NCI-H2196 (cell line): ENCODE results near the gene GPNMB.
"Not testable (repeated sequence)": the region's sequence is repeated elsewhere in the genome, so short reads cannot be mapped to it uniquely, and the experiment has no call there.

Source experiments
- DNase-seq: peaks from one replicate; lab custom pipeline; 2025; ENCODE audit not compliant: unreplicated experiment; lab: John Stamatoyannopoulos, UW

GPNMB gene

DNA sequence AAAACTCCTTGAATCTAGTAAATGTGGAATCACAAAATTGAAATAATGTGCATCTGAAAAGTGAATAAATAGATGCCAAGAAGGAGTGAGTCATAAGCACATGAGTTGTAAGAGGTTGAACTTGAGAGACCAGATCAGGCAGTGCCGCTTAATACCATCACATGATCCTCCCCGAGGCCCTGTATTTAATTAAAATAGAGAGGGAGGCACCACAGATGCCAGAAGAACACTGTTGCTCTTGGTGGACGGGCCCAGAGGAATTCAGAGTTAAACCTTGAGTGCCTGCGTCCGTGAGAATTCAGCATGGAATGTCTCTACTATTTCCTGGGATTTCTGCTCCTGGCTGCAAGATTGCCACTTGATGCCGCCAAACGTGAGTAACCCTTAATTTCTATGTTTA is at the start of gene GPNMB:
Gene GPNMB (plus strand): TSS at position 221 of the 400 bp plus-strand sequence. CDS start 83 bp downstream, at position 304.
- no peak for DNase-seq

DNA sequence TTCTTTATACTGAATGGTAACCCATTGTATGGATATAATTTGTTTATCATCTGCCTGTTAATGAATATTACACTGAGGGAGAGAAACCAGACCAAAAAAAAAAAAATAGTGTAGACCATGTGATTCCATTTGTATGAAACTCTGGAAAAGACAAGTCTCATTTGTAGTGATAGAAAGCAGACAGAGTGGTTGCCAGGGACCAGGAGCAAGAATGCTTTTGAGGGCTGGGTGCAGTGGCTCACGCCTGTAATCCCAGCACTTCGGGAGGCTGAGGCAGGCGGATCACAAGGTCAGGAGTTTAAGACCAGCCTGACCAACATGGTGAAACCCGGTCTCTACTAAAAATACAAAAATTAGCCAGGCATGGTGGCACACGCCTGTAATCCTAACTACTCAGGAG is 48.8 kb upstream of the GPNMB start:
- not testable (repeated sequence) for DNase-seq

DNA sequence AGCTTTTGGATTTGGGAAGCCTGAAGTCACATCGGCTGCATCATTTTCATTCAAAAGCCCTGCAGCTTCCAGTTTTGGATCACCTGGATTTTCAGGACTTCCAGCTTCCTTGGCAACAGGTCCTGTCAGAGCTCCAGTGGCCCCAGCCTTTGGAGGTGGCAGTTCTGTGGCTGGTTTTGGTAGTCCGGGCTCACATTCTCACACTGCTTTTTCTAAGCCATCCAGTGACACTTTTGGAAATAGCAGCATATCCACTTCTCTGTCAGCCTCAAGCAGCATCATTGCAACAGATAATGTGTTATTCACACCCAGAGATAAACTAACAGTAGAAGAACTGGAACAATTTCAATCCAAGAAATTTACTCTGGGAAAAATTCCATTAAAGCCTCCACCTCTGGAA is 46.2 kb upstream of the GPNMB start:
- no peak for DNase-seq

DNA sequence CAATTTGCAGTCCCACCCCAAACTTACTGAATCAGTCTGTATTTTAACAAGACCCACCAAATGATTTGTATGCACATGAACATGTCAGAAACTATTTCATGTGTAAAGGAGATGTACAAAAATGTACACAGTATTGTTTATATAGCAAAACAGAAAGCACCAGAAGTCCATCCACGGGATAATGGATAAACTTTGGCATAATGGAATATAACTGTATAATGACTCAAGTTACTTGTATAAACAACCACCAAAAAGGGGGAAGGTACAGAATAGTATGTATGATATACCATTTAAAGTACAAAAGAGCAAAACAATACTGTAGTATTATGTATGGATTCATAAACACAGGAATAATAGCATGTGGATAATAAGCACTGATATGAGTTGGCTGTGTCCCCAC is 42.3 kb upstream of the GPNMB start:
- no peak for DNase-seq

DNA sequence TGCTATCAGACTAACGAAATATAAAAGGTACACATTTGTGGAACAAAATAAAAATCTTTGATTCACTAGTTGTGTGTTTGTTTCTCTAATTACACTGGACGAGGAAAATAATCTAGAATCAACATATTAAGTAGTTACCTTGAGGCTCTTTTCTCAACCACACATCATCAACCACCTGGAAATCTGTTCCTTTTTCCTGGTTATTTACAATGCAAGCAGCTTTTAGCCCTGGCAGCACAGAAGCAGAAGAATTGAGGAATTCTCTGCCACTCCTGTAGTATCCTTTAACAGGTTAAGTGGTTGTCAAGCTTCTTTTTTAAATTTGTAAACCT is 41.0 kb upstream of the GPNMB start:
- DNase-seq: no peak

DNA sequence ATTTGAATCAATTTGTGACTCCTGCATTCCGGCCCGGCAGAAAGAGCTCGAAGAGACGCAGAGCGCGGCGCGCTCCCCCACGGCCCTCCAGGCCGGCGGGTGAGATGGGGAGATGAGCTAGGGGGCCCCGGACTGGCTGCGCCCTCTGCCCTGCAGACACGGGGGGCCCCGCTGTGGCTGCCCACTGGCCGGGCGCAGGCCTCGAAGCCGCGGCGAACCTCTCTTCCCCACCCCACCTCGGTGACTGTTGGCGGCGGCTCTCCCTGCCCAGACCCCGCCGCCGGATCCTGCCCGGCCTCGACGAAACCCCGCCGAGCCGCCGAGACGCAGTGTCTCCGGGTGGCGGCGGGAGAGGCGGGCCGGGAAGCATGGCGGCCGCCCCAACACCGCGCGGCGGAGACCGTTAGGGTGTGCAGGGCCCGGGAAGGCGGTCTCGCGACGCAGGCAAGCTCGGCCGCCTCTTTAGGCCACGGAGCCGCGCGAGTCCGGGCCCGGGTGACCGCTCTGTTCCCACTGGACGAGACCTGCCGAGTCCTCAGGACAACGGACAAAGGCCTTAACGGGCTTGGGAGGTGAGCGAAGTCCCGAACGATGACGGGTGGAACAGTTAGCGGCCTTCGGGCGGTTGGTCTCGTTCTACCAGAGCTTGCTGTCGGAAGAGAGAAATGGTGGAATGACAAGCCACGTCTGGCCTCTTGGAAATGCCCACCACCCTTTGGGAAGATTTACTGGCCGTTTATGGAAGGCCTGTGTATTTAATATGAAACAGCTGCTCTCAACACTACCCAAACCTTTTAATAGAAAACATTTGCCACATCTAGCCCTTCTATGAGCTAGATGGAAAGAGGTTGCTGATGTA is 40.4 kb upstream of the GPNMB start:
- no peak for DNase-seq

DNA sequence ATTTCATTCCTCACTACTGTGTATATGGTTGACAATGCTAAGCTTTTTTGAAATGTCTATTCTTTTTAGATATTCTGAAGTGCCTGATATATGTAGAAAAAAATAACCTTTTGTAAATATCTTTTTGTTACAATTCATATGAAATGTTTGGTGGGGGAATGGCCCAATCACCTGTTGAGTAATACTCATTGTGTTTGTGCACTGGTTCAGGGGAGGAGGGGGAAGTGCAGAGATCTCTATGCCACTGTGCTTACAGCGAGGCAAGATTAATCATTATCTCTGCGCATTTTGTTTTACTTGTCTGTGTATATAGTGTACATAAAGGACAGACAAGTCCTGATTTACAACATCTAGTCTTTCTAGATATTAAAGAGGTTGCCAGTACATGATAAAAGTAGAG is 39.6 kb upstream of the GPNMB start:
- no peak for DNase-seq

DNA sequence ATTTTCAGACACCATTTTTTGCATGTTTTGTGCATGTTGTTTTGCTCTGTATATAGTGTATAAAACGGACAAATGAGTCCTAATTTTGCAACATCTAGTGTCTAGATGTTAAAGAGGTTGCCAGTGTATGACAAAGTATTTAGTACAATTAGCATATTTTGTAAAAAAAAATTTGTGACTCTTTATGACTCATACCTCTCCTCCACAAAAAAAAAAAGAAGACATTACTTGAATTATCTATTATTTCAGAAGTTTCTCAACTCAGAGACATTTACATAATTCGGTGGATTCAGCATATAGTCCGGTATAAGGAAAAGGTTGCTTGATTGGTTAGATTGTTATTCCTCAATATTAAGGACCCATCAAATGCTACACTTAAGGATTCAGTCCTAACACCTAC is 38.7 kb upstream of the GPNMB start:
- DNase-seq: no peak

DNA sequence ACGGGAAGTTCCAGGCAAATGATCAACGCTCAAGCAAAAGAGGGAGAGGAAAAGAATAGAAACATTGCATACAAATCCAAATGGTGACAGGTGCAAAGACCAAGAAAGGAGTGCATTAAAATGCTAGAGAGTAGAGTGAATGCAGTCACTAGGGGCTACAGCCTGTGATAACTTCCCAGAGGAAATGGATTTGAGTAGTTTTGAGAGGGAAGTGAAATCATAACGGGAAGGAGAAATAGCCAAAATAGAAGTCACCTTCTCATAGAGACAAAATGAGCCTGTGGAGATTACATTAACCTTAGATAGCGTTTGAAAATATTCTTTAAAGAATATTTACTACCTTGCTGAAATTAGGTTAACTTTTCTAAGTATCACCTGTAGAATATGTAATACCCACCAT is 38.3 kb upstream of the GPNMB start:
- DNase-seq: no peak

DNA sequence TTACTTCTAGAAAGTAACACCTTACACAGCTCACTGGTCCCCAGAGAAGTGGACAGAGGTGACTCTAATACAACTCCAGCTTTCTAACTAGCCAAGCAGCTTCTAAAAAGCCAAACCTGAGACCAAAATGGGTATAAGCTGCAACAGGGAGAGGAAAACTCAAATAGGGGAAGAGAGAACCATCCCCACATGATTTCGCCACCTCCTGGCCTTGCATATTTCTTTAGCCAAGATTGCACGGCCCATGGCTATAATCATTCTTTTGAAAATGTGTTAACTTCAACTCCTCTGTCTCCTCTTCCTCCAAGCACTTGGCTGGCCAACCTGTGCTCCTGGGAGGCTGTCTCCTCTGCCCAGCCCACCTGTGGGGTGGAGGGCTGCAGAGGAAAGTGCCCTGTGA is 36.1 kb upstream of the GPNMB start:
- DNase-seq: no peak

DNA sequence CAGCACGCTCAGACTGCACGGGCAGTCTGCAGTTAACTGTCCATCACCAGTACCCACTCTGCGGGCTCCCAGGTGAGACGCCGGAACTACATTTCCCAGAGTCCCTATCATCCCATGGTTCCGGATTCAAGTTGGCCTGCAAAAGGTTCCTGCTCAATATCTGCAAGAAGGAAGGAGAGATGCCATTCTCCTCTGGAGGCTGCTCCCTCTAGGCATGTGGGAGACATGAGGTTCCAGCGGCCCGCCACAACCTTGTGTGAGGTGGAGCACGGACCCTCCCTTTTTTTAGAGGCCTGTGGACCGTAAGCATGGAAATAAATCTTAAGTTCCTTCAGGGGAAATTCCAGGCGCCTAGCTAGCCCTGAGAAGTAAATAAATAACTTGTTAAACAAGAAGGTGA is 35.0 kb upstream of the GPNMB start:
- no peak for DNase-seq

DNA sequence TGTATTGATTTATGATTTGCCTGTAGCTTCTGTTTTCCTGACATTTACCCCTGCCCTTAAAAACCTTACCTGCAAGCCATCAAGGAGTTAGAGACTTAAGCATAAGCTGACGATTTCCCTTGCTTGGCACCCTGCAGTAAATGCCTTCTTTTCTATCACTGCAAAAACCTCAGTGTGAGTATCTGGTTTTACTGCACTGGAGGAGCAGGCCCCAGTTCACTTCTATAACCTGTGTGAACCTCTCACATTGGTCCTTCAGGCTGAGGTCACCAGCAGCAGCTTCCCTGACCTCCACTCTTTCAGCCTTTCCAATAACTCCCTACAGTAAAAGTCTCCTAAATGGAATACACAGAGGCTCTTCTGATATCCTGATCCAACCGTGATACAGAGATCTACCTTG is 34.2 kb upstream of the GPNMB start:
- no peak for DNase-seq

DNA sequence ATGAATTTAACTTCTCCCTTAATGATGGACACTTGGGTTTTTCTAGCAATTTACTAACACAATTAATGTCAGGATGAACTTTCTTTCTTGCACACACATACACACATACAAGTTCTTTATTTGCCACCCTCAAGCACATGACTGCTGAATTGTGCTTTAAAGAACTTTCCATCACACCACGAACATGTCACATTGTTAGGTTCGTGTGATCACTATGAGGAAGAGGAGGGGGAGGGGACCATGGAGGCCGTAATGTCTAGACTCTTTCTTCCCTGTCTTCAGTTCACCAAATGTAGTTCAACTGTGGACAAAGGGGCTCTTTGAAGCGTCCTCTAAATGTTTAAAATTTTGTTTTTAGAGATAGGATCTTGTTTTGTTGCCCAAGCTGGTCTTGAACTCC is 33.7 kb upstream of the GPNMB start:
- no peak for DNase-seq

DNA sequence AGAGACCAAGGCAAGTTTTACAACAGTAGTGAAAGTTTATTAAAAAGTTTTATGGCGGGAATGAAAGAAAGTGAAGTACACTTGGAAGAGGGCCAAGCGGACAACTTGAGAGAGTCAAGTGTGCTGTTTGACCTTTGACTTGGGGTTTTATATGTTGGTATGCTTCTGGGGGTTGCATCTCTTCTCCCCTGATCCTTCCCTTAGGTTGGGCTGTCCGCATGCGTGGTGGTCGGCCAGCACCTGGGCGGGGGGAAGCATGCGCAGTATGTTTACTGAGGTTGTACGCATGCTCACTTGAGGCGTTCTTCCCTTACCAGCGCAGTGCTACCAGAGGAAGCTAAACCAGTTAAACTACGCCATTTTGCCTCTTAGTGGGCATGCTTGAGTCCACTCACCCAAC is 32.8 kb upstream of the GPNMB start:
- no peak for DNase-seq

DNA sequence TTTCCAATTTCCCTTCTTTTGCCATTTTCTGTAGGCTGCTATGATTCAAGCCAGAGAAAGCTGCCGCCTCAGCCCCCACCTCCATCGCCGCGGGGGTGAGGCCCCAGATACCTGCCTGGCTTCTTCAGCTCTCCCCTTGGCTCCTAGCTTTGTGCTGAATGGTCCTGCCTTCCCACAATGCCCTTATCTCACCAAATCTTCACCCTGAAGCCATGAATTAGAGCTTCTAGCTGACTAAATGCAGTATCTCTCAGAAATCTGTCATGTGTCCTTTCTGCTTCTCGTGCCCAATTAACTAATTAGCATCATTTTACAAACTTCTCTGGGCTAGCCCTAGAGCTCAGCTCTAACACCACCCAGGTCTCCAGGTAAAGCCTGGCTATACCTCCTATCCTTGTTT is 32.2 kb upstream of the GPNMB start:
- no peak for DNase-seq

DNA sequence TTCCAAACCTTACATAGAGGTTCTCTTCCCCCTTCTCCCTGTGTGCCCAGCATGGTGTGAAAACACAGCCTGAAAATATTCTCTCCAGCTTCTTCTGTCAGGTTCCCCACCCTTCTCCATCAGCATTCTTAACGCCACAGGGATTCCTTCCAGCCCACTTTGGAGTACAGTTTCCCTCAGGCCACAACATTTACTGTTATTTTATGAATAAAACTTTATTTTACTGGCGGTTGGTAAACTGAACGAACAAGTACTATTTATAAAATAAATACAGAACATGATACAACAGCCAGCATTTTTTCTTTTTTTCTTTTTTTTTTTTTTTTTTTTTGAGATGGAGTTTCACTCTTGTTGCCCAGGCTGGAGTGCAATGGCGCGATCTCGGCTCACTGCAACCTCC is 31.6 kb upstream of the GPNMB start:
- DNase-seq: no peak

DNA sequence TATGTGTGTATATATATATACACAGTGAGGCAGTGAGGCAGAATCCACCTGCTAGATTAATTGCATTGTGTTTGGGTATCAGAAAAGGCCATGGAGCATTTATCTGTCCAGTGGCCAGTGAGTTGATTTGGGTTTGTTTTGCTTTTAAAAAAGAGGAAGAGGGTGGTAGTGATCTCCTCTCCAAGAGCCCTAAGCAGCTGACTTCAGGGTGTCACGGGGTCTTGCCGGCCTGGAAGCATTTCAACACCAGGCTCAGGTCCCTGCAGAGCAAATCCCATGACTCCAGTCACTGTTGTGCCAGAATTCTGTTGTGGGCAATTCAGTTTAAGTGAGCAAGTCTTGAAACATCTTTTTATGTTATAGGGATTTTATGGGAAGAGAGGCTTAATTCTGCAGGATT is 30.6 kb upstream of the GPNMB start:
- DNase-seq: no peak

DNA sequence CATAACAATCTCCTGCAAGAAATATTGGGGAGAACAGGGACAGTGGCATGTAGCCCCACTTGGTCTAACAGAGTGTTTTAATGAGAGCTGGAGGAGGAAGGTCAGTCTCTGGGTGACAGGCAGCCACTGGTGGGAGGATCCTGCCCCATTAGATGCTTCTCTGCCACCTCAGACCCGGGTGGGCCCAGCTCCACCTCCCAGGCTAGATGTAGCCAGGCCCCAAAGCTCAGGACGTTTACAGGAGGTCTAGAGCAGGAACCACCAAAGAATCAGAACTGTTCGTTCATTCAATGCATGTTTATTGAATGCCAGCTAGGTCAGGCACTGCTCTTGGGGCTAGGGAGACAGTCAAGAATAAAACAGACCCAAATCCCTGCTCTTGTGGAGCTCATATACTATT is 28.4 kb upstream of the GPNMB start:
- no peak for DNase-seq

DNA sequence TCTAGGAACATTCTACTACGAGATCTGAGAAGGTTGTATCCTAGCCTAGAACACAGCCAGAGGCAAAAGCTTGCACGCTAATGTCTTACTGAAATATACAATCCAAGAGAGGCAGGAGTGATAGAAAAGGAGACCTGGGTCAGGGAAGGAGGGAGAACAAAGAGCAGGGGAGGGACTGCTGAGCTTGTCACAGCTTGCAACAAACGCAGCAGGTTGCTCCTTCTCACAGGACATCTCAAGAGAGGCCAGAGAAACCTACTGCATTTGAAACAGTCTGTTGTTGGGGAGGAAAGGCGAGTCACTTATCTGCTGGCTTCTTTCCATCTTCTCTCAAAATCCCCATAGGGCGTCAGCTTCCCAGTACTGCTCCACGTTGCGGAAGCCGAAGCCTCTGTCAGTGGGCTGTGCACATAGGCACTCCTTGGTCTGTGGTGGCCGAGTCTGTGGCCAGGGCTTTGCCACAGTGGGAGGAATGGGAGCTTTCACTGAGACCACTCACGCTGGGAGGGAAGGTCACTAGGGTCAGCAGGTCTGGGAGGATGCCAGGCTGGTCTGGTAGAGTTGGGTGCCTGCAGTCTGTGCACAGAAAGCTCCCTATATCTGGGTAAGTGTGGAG is 25.8 kb upstream of the GPNMB start:
- no peak for DNase-seq

DNA sequence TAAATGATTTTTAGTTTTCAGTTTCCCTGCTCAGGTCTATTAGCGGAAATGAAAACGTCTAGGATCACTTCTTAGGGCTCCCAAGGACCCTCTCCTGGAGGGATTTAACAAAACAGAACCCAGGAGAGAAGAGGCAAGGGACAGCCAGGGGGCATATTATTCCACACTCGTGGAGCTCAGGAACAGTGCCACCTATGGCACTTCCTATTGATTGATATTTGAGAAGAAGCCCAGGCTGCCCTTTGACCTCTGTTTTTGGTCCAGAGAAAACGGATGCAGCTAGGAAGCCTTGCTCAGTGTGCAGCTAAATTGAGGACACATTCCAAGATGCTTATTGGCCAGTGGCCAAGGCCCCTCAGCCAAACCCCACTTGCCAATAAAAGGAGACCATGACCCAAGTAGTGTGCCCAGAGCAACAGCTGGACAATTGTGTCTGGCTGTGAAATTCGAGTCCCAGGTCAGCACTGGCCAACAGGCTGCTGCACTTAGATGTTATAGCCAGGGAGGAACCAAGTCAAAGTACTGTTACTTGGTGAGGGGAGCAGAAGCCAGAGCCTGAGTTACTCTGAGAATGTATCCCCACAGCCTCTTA is 24.0 kb upstream of the GPNMB start:
- DNase-seq: no peak

DNA sequence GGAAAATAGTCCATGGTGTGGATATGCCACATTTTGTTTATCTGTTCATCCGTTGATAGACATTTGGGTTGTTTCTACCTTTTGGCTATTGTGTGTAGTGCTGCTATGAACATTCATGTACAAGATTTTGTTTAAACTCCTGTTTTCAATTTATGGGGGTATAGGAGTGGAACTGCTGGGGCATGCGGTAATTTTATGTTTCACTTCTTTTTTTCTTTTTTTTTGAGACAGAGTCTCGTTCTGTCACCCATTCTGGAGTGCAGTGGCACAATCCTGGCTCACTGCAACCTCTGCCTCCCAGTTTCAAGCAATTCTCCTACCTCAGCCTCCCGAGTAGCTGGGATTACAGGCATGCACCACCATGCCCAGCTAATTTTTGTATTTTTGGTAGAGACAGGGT is 22.2 kb upstream of the GPNMB start:
- DNase-seq: not testable (repeated sequence)

DNA sequence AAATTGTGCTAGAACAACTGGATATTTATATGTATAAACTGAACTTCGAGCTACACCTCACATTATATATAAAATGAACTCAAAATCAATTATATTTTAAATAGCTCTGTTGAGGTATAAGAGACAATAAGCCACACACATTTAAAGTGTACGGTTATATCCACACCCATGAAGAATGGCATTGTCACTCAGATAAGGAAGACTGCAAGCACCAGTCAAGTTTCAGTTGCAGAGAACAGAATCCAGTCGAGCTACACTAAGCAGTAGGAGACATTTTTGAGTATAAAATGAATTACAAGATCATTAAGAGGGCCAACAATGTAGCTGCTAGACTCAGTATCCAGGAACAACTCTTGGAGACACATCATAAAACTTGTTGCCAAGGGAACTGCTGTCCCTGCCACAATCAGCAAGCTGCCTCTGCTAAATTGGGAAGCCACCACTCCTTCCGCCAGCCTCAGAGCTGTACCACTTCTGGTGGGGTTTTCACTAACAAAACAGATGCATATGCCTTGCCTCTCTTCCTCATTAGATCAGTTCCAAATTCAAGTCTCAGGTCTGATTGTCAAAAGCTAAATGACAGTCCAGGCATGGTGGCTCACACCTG is 19.6 kb upstream of the GPNMB start:
- DNase-seq: no peak
